ENCODE data around the gene QSOX2.
"Not testable (repeated sequence)": the region's sequence is repeated elsewhere in the genome, so short reads cannot be mapped to it uniquely, and the experiment has no call there.

Gene QSOX2

GRCh38 chr9:136268318-136268717 lies 22.7 kb upstream of the QSOX2 start:
- no peak for TF ChIP-seq CTCF (IDR thresholded peaks at IDR 0.05; ENCODE audit: low read depth, low read length)
- no peak for DNase-seq (ENCODE audit: extremely low read depth, low read depth)

GRCh38 chr9:136267261-136268111 lies 21.9 kb upstream of the QSOX2 start:
- DNase-seq (ENCODE audit: extremely low read depth, low read depth) = peak; percentile 54
- peak; percentile 43 for TF ChIP-seq CTCF (IDR thresholded peaks at IDR 0.05; ENCODE audit: low read depth, low read length)

GRCh38 chr9:136266641-136267040 lies 21.0 kb upstream of the QSOX2 start:
- DNase-seq (ENCODE audit: extremely low read depth, low read depth) = not testable (repeated sequence)

- no peak for DNase-seq (ENCODE audit: extremely low read depth, low read depth)
- no peak for TF ChIP-seq CTCF (IDR thresholded peaks at IDR 0.05; ENCODE audit: low read depth, low read length)
Measured at GRCh38 chr9:136265561-136266355, 20.1 kb upstream of the QSOX2 start.

- no peak for TF ChIP-seq CTCF (IDR thresholded peaks at IDR 0.05; ENCODE audit: low read depth, low read length)
- DNase-seq (ENCODE audit: extremely low read depth, low read depth) = no peak
Measured at GRCh38 chr9:136264441-136265405, 19.1 kb upstream of the QSOX2 start.

- no peak for DNase-seq (ENCODE audit: extremely low read depth, low read depth)
- no peak for TF ChIP-seq CTCF (IDR thresholded peaks at IDR 0.05; ENCODE audit: low read depth, low read length)
Measured at GRCh38 chr9:136264031-136264430, 18.4 kb upstream of the QSOX2 start.

GRCh38 chr9:136262671-136263178 lies 17.1 kb upstream of the QSOX2 start:
- DNase-seq (ENCODE audit: extremely low read depth, low read depth) = no peak
- TF ChIP-seq CTCF (IDR thresholded peaks at IDR 0.05; ENCODE audit: low read depth, low read length) = no peak

All from AG09319 (cell line).